SU-DHL-6 (cell line): ENCODE results near the gene TACR1.

Source experiments
- H2AFZ ChIP-seq: fragments of 200-600 bp; sonication (generic); 2 replicates; pipeline ENCODE4 v1.6.1; 2014; ENCODE audit warnings: low read depth, mild to moderate bottlenecking, moderate library complexity, mixed read lengths, antibody characterized with exemption, low read length; ENCODE audit not compliant: severe bottlenecking
- H3F3A ChIP-seq: fragments of 200-600 bp; shearing (Covaris generic); 2 replicates; pipeline ENCODE4 v1.6.0; 2016; ENCODE audit warnings: antibody characterized with exemption, mild to moderate bottlenecking; ENCODE audit not compliant: insufficient read depth
- H3K27ac ChIP-seq: fragments of 200-600 bp; sonication (generic); 2 replicates; pipeline ENCODE4 v1.5.1; 2016; ENCODE audit warnings: low read depth, mild to moderate bottlenecking, low read length, moderate library complexity, mixed read lengths
- H3K27me3 ChIP-seq: fragments of 200-600 bp; sonication (generic), shearing (Covaris generic); 2 replicates; pipeline ENCODE4 v1.6.0; 2014; ENCODE audit warnings: mild to moderate bottlenecking, low read length
- H3K36me3 ChIP-seq: fragments of 200-600 bp; sonication (generic); 2 replicates; pipeline ENCODE4 v1.6.1; 2014; ENCODE audit warnings: mild to moderate bottlenecking, low read length, mixed read lengths
- H3K4me2 ChIP-seq: fragments of 300-600, 200-600 bp; shearing (Covaris generic), sonication (generic); 2 replicates; pipeline ENCODE4 v1.6.0; 2014; ENCODE audit warnings: low read length, low read depth, mild to moderate bottlenecking; ENCODE audit not compliant: poor library complexity, severe bottlenecking
- H3K4me3 ChIP-seq: fragments of 200-600 bp; sonication (generic); 2 replicates; pipeline ENCODE4 v1.5.1; 2014; ENCODE audit warnings: antibody characterized with exemption, low read length, mild to moderate bottlenecking, mixed read lengths; ENCODE audit not compliant: insufficient read depth, poor library complexity, severe bottlenecking
- H3K79me2 ChIP-seq: fragments of 200-600 bp; sonication (generic); 2 replicates; pipeline ENCODE4 v1.6.1; 2014; ENCODE audit warnings: mild to moderate bottlenecking, low read length, moderate library complexity; ENCODE audit not compliant: insufficient read depth
- H3K9ac ChIP-seq: fragments of 200-600 bp; sonication (generic); 2 replicates; pipeline ENCODE4 v1.7.0; 2014; ENCODE audit warnings: mild to moderate bottlenecking, low read length
- H3K9me2 ChIP-seq: fragments of 200-600 bp; sonication (generic); replicated peaks from 2 replicates; pipeline ENCODE4 v1.6.1; 2014; ENCODE audit warnings: low read length; ENCODE audit not compliant: insufficient read depth
- H3K9me3 ChIP-seq: fragments of 200-600 bp; sonication (generic); 2 replicates; pipeline ENCODE4 v1.6.1; 2014; ENCODE audit warnings: low read length, mixed read lengths; ENCODE audit not compliant: insufficient read depth
- H4K20me1 ChIP-seq: fragments of 200-600 bp; sonication (generic); 2 replicates; pipeline ENCODE4 v1.6.1; 2014; ENCODE audit warnings: low read depth, mild to moderate bottlenecking, antibody characterized with exemption, low read length, moderate library complexity, mixed read lengths
- CTCF ChIP-seq: fragments of 200-600 bp; sonication (generic); IDR thresholded peaks from one replicate; pipeline ENCODE4 v1.5.1; 2017; ENCODE audit warnings: antibody characterized with exemption, mild to moderate bottlenecking, low read length, moderate library complexity; ENCODE audit not compliant: insufficient read depth, poor library complexity, severe bottlenecking
- EZH2phosphoT487 ChIP-seq: fragments of 200-600 bp; sonication (generic), shearing (Covaris generic); conservative IDR thresholded peaks from 2 replicates; pipeline ENCODE4 v1.6.1; 2018; ENCODE audit warnings: mild to moderate bottlenecking, antibody characterized with exemption, low read length, moderate library complexity, mixed read lengths

The TACR1 gene

GRCh38 chr2:75192496-75192895, 6.8 kb downstream of the TACR1 start:
- no peaks in the 10 kb centered on the region for H3K79me2 ChIP-seq
- no peaks in the 10 kb centered on the region for H3F3A ChIP-seq
- no peak overlapping the region for H3K4me2 ChIP-seq
- H3K27ac ChIP-seq, result no peak overlapping the region
- H3K27me3 ChIP-seq, result no peaks in the 10 kb centered on the region
- H3K36me3 ChIP-seq, result no peaks in the 10 kb centered on the region
- no peaks in the 10 kb centered on the region for H4K20me1 ChIP-seq
- H3K4me3 ChIP-seq, result no peak overlapping the region
- no peak overlapping the region for H2AFZ ChIP-seq
- no peaks in the 10 kb centered on the region for H3K9me2 ChIP-seq
- no peaks in the 10 kb centered on the region for H3K9me3 ChIP-seq
- H3K9ac ChIP-seq, result no peak overlapping the region
- TF ChIP-seq CTCF, result no peak
- no peak for TF ChIP-seq EZH2phosphoT487

- Histone ChIP-seq H3K79me2 (no peaks in the 10 kb centered on the region), H3K4me2 (no peak overlapping the region)
Measured at GRCh38 chr2:75190271-75190990, 8.9 kb downstream of the TACR1 start.

GRCh38 chr2:75186821-75187220, 12.5 kb downstream of the TACR1 start:
- Histone ChIP-seq H3K27ac (no peak overlapping the region), H3K4me3 (no peak overlapping the region), H4K20me1 (no peaks in the 10 kb centered on the region), H3F3A (no peaks in the 10 kb centered on the region), H3K9me2 (no peaks in the 10 kb centered on the region), H3K9ac (no peak overlapping the region), H3K9me3 (no peaks in the 10 kb centered on the region), H3K79me2 (no peaks in the 10 kb centered on the region), H3K4me2 (no peak overlapping the region), H3K27me3 (no peaks in the 10 kb centered on the region), H3K36me3 (no peaks in the 10 kb centered on the region), H2AFZ (no peak overlapping the region)
- TF ChIP-seq EZH2phosphoT487 (no peak), CTCF (no peak)

More at GRCh38 chr2:75190271-75190990, 8.9 kb downstream of the TACR1 start:
- H3F3A ChIP-seq, result no peaks in the 10 kb centered on the region
- no peak overlapping the region for H3K27ac ChIP-seq
- no peaks in the 10 kb centered on the region for H3K27me3 ChIP-seq
- H3K4me3 ChIP-seq, result no peak overlapping the region
- H3K9ac ChIP-seq, result no peak overlapping the region
- H3K9me2 ChIP-seq, result no peaks in the 10 kb centered on the region
- H2AFZ ChIP-seq, result no peak overlapping the region
- no peaks in the 10 kb centered on the region for H4K20me1 ChIP-seq
- no peaks in the 10 kb centered on the region for H3K9me3 ChIP-seq
- no peaks in the 10 kb centered on the region for H3K36me3 ChIP-seq
- TF ChIP-seq CTCF (no peak), EZH2phosphoT487 (no peak)
